ENCODE data around the gene OGN.
"Not testable (repeated sequence)": the region's sequence is repeated elsewhere in the genome, so short reads cannot be mapped to it uniquely, and the experiment has no call there.

Gene OGN, protein sequence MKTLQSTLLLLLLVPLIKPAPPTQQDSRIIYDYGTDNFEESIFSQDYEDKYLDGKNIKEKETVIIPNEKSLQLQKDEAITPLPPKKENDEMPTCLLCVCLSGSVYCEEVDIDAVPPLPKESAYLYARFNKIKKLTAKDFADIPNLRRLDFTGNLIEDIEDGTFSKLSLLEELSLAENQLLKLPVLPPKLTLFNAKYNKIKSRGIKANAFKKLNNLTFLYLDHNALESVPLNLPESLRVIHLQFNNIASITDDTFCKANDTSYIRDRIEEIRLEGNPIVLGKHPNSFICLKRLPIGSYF

DNA sequence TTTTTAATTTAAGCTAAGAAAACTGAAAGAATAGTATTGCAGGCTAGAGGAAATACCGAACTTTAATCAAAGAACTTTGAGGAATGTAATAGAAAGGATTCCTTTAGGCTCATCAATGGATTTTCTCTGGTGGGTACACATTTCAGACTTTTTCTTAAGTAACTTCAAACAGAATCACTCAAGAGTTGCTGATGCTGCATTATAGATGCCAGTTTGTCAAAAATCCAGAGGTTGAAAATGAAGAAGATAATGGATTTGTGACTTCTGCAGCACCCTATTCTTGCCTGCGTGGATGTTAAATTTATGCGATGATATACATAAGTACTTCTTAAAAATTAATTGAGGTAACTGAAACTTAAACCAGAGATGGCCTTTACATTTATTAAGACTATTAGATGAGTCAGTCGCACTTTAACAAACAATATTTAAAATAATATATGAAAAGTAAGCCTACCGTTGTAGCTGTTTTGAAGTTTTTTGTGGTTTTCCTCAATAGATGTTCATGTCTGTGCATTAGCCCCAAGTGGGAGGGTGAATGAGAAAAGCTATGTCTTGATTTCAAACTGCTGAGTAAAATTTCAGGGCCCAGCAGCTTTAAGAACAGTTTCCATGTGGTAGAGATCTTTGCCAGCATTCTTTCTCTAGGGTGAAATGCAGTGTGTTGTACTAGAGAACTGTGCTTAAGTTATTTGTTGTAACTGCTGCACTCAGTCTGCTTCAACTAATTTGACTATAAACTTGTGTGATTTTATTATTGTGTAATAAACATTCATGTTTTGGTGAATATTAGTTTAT is at the start of gene OGN:
OGN (minus strand) TSS at position 537 of the 795 bp plus-strand sequence. CDS start 1,171 bp downstream, outside the sequence.
- DNase-seq (ENCODE audit: low read depth in 3 of 3): no peak

DNA sequence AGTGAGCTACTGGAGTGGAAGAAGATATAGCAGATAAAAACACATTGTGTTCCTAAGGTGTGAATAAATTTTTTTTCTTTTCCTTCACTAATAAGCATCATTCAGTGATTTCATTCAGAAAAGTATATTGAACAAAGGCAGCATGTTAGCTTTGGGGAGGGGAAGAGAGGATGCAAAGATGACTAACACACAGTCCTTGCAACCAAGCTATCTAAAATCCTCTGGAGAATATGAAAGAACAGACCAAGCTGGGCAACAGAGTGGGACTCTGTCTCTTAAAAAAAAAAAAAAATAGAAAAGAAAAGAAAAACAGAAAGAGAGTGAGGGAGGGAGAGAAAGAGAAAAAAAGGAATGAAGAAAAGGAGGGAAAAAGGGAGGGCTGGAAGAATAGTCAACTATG is 42.2 kb upstream of the OGN start:
- no peak for DNase-seq (ENCODE audit: low read depth in 3 of 3)

DNA sequence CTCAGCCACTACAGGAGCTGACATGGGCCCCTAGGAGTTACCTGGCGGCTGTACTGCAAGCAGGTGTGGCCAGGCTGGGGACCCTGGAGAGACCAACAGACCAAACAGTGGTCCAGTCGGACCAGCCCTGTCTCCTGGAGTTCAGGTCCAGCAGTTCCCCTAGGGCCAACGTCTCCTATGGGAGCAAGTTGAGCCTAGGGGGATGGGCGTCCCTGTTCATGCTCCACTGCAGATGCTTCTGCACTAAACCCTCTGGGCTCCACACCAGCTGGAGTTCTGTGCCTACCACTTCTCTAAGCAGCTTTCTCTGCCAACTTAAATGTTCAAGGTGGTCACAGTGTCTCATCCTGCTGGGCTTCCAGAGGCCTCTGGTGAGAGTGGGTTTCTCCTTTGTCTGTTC is 40.5 kb upstream of the OGN start:
- DNase-seq (ENCODE audit: low read depth in 3 of 3): no peak

DNA sequence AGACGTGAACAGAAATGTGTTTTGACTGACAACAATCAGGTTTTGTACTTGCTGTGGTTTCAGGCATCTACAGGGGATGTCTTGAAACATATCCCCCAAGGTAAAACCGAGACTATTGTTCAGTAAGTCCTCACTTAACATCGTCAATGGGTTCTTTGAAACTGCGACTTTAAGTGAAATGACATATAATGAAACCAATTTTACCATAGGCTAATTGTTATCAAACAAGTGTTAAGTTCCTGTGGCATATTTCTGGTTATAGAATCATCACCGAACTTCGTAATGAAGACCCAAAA is 36.3 kb upstream of the OGN start:
- no peak for DNase-seq (ENCODE audit: low read depth in 3 of 3)

DNA sequence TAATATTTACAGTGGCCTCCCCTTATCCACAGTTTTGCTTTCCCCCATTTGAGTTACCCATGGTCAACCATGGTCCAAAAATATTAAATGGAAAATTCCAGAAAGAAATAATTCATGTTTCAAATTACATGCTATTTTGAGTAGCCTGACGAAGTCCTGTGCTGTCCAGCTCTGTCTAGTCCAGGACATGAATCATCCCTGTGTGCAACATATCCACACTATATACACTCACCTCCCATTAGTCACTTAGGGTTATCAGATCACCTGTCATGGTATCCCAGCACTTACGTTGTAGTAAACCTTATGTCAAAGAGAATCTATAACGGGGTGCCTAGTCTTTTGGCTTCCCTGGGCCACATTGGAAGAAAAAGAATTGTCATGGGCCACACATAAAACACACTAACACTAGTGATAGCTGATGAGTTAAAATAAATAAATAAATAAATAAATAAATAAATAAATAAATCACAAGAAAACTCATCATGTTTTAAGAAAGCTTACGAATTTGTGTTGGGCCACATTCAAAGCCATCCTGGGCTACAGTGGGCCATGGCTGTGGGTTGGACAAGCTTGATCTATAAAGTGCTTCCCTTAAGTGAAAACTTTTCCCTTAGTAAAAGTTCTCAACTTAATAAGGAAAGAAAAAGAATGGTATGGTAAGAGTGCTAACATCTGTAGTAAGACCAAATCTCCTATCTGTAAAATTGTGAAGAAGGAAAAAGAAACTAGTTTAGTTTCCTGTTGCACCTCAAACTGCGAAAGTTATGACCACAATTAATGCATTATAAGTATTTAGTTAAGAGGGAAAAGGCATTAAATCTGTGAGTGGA is 35.8 kb upstream of the OGN start:
- no peak for DNase-seq (ENCODE audit: low read depth in 3 of 3)

DNA sequence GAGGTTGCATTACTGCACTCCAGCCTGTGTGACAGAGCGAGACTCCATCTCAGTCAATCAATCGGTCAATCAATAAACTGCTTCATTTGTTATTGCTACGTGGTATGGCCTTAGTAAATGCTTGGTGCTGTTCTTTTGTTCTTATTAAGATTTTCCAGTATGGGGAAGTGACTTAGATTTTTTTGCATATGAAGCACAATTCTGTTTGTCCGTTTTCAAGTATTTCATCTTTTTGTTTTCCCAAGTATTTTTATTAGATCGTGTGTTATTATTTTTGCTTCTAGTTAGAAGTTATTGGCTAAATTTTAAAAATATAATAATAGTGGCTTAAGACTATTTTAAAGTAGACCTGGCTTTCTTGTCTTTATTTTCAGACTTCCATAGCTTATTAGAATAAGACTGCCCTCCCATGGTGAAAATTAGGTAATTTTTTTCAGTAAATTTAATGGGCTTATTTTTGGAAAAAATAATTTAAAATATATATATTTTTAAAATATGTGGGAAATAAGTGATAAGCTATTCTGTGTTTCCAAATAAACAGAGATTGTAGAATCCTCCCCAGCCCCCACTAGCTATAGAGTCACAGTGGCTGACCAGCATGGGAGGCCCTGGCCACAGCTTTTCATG is 34.6 kb upstream of the OGN start:
- DNase-seq (ENCODE audit: low read depth in 3 of 3): no peak

DNA sequence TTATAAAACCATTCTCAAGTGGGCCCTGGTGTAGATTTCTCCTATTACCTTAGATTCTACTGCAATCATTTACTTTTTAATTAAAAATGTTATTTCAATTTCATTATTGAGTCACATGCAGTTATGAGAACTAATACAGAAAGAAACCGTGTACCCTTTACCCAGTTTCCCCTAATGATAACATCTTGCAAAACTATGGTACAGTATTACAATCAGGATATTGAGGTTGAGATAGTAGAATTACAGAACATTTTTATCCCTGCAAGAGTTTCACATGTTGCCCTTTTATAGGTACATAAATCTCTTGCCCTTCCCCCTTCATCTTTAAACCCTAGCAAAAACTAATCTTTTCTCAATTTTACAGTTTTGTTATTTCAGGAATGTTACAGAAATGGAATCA is 30.9 kb upstream of the OGN start:
- DNase-seq (ENCODE audit: low read depth in 3 of 3): no peak

DNA sequence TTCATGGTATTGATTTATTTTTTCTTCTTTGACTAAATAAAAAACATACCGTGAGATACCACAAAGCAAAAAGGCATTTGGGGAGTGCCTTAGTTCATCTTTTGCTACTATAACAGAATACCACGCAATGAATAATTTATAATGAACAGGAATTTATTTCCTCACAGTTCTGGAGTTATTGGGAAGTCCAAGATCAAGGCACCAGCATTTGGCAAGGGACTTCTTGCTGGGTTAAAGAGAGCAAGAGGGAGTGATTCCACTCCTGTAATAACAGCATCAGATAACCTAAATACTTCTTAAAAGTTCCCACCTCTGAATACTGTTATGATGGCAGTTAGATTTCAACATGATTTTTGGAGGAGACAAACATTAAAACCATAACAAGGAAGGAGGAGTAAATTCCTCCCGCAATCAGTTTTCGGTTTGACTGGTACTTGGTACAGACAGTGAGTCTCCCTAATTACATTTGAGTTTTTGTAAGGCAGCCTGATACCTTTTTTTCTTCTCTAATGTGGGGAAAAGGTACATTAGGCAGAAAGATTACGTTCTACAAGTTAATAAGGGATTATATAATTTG is 28.7 kb upstream of the OGN start:
- DNase-seq (ENCODE audit: low read depth in 3 of 3): no peak

DNA sequence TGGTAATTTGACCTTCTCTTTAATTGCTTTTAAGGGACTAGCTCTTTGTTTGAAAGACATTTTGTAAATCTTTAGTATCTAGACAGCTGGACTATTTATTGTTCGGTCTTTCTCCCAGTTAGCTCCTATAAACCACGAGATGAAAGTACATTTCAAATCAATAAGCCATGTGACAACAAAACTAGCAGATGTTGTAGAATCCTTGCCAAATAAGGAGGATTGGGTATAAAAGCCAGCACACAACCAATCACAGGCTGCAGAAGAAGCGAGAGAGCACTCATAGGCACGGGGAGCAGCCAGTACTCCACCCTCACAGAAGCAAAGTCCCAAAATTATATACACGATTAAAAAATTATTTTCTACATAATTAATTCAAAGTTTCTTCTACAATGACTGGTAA is 28.0 kb upstream of the OGN start:
- DNase-seq (ENCODE audit: low read depth in 3 of 3): no peak

DNA sequence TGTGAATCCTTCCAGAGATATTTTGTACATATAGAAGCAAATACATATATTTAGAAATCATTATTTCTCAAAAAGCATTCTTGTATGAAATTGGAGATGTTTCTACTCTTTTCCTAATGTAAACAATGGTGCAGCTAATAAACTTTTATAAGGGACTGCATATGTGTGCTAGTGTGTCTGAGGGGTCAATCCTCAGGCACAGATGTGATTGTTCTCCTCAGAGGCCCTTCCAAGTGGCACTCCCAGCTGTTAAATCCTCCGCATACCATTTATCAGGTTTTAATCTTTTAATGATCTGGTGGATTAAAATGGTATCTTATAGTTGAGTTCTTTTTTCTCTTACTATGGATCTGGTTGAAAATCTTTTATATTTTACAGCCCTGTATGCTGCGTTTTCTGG is 25.5 kb upstream of the OGN start:
- no peak for DNase-seq (ENCODE audit: low read depth in 3 of 3)

DNA sequence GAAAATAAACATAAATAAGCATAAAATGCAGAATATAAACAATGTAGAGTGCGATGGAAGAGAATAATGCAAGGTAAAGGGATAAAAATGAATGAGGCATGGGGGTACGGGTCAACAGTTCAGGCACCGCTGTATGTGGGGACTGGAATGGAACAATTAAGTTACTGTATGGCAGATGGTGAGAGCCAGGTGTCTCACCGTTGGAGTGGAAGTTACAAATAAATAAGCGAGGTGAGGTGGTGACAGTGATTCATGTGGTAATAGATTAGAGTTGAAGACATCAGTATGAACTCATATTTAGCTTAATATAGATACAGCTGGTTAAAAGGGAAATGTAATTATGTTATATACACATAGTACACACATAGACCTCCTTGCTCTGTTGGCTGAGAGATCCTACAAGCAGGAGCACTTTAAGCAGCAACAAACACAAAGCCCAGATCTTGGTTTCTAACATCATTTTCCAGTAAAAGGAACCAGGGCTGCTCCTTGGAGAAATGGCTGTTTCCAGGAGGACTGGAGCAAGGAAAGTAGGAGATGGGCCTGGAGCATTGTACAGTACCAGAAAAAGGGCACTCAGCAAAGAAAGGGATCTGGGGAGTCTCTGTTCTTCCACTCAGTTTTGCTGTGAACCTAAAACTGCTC is 22.2 kb upstream of the OGN start:
- no peak for DNase-seq (ENCODE audit: low read depth in 3 of 3)

DNA sequence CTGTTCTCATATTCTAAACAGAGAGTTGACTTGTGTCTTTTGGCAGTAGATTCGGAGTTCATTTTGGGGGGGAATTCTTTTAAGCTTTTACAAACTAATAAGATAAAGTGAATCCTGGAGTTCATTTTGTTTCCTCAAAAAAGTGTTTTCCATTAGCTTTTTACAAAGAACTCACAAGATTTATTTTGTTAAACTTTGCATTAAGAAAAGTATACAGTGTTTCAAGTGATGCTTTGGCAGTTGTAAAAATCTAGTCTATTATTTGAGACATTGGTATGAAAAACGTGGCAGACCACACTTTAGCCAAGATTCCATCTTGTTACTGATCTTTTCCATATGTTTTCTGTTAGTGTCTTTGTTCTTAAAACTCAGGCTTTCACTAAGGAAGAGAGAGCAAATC is 21.1 kb upstream of the OGN start:
- DNase-seq (ENCODE audit: low read depth in 3 of 3): no peak

DNA sequence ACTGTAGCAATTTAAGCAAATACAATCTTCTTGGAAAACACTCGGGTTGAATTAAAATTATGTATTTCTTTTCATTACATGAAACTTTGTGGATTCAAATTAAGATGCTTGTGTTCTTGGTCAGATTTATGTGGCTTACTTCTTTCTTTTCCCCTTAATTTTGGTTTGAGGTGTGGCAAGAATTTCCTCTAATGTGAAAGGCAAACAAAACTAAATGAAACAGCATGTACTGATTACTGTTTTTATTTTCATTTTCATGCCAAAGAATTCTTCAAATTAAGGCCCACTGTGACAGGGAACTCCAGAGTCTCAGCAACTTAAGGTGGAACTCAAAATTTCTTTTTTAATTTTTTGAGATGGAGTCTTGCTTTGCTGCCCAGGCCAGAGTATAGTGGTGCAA is 20.0 kb upstream of the OGN start, which contains the start of gene OMD:
OMD (minus strand) TSS at position 132 of the 400 bp plus-strand sequence. CDS start 6,913 bp downstream, outside the sequence.
- no peak for DNase-seq (ENCODE audit: low read depth in 3 of 3)

DNA sequence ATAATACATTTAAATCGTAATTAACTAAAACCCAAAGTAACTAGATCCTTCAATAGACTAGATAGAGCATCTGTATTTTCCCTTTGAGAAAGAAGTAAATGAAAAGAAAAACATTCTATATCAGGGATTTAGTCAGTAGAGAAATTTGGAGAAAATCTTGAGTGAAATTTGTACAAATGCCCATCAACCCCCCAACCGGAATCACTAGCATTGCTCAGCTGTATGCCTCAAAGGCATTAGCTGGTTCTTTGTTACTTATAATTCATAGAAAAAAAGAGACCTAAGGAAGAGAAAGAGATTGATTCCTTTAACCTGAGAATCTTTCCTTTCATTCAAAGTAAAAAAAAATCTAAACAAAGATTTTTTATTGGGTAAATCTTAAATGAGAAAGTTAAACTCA is 19.2 kb upstream of the OGN start:
- DNase-seq (ENCODE audit: low read depth in 3 of 3): no peak

DNA sequence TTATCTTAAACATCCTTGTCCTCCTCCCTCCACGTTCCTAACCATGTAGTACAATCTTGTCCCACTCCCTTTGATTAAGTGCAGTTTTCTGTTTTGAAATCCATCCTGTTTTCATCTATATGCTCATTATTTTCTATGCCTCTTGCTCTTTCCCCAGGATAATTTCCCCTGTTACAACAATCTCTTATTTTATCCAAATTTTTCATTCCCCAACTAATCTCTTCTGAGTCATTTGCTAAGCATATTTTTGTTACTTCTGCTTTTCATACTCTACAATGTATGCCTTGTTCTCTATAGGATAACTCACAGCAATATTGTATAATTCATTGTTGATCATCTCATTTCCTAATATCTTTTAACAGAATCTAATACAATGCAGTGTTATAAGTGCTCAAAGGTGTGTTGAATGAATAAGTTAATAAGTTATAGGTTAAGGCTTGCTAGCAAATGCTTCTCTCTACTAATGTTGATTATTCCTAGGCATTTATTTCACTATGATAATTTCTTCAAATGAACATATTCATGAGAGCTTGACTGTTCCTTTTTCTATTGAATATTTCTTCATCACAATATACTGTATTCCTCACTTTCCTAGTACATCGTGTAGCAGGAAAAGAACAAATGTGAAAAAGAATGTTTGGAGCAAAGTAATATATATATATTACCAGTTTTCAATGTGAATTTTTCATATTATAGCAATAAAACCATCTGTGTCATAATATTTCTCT is 18.4 kb upstream of the OGN start:
- no peak for DNase-seq (ENCODE audit: low read depth in 3 of 3)

DNA sequence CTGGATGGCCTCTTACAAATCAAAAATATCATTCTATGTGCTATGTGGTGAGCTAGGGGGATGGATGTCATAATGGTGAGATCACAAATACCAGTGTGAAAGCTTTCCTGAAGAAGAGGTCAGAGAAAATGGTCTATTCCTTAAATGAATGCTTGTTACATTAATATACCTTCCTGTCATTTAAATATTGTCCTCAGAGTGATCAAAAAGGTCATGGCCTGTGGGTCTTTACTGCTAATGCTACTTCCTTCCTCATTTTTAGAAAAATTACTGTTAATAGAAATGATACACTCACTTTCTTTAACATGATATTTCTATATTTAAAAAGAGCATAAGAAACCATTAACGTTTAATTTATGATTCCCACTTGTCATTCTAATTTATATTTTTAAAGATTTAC is 10.2 kb upstream of the OGN start:
- DNase-seq (ENCODE audit: low read depth in 3 of 3): no peak

DNA sequence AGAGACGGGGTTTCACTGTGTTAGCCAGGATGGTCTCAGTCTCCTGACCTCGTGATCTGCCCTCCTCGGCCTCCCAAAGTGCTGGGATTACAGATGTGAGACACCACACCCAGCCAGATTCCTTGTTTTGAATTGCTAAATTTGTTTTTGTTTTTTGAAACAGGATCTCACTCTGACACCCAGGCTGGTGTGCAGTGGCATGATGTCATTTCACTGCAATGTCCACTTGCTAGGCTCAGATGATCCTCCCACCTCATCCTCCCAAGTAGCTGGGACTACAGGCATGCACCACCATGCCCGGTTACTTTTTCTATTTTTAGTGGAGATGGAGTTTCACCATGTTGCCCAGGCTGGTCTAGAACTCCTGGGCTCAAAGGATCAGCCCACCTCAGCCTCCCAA is 6.8 kb upstream of the OGN start:
- not testable (repeated sequence) for DNase-seq (ENCODE audit: low read depth in 3 of 3)

DNA sequence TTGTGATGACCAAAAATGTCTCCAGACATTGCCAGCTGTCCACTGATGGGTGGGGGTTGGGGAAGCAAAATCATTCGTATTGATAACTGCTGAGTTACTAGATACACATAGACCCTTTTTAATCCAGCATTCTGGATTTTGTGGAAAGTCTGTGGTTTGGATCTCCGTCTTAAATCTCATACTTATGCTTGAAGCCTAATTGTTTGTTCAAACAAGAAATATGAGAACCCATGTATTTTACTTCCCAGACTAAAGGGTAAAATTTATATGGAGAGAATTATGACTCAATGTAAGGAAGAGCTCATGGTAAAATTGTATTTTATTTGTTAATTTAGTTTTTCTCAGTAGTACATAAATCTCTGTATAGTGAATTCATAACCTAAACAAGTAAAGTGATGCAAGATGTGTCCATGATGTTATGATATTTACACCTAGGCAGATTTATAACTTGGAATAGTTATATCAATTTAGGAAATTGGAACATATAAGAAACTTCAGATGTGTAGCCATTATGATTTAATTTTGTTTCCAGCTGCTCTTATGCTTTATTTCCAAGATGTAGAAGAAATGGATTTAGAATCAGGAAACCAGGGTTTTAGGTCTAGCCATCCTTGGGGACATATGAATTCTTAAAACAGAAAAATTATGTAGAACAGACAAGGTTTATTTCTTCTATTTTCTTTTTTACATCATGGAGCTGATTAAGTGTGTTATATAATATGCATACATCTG is 4.5 kb upstream of the OGN start:
- no peak for DNase-seq (ENCODE audit: low read depth in 3 of 3)

DNA sequence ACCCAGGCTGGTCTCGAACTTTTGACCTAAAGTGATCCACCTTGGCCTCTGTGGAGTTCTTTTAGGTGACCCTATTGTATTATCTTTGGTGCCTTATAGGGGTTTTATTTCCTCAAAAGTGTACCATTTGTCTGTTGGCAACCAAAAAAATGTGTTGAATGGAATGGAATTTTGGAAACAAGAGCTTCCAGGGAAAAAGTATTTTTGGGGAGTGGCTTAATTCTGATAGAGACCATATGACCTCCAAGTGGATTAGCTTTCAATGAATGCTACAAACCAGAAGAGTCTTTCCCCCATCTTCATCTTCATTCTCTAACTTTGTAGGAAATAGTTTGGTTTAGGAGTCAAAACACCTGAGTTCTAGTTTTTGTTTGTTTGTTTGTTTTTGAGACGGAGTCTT is 3.4 kb upstream of the OGN start:
- no peak for DNase-seq (ENCODE audit: low read depth in 3 of 3)

DNA sequence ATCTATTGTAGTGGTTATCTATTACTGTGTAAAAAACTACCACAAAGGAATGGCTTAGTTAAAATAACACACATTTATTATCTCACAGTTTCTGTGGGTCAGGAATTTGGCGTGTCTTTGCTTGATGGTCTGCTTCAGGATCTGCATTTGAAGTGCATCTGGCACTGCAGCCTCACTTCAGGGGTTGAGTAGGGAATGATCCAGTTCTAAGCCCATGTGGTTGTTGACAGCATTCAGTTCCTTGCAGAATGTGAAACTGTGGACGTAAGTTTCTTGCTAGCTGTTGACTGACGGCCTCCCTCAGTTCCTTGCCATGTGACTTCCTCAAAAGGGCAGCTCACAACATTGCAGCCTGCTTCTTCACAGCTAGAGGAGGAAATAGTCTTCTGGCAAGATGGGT is 2.1 kb upstream of the OGN start:
- DNase-seq (ENCODE audit: low read depth in 3 of 3): peak in 1 of 3 experiments; percentile 4

Data from stimulated activated CD4-positive, alpha-beta T cell treated with anti-CD3 and anti-CD28 coated beads, TNF-alpha, amount 100 ng/mL, for 4 hours (primary cell).